ENCODE measurements around the gene SNX13.
A peak's percentile ranks its signal among the peaks of the same experiment; 100 is the strongest.

SNX13 gene

DNA sequence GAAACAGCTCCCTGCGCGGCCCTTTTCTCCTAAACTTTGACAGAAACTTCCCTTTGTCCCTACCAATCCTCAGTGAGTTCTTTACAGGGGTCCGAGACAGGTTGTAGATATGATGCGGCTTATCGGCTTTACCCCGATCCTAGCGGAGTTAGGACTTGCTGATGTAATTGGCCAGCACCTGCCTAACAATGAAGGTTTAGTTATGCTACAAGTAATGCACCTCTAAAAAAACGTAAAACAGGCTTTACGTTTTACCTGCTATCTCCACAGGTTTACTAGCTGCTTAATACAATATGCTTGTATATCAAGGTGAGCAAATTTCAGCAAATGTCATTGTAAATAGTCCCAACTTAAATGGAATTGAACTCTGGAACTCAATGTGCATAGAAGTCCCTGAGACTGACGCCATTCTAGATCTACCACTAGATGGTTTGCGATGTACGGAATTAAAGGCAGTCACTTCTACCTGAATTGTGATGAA, 697 bp upstream of the SNX13 start:
- H3K4me1 ChIP-seq (ENCODE audit: insufficient read depth, poor library complexity, severe bottlenecking): peaks cover 20% of the 10 kb centered on the region
- no peak for DNase-seq (ENCODE audit: low spot score)

DNA sequence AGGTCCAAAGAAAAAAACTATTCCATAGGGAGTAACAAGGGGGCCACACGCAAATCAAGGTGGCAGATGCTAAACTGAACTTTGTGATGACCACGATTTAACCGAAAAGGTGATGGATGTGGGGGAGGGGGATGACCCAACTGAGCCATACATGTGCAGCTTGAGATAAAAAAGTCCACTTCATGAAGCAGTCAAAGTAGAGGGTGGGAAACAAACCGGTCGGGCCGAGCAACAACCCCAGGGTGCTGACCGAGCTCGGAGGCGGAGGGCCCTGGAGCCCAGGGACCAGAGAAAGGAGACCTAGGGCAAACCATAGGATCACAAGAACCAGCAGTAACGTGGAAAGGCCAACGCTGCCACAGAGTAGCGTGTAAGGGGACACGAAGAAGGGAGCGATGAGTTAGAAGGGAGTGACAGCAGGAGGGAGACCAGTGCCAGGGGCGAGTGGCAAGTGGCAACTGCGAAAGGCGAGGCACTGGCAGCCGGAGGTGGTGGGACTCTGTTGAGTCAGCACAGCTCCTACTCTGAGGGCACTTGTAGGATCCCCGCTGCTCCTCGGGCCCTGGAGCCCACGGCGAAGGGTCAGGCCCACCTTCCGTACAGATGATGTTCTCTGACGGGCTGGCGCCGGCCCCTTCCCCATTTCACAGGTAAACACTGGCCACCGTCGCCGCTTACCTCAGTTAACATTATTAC, 540 bp downstream of the SNX13 start:
- H3K36me3 ChIP-seq (ENCODE audit: low read depth): 0 out of 2 replicates have a peak, but pooled peaks cover 2% of the 10 kb centered on the region
- DNase-seq (ENCODE audit: low spot score) (peak; percentile 65), ATAC-seq (ENCODE audit: low read depth) (peak; percentile 53)
- no peaks in the 10 kb centered on the region for H3K27me3 ChIP-seq (ENCODE audit: insufficient read depth, poor library complexity, severe bottlenecking)
- peaks cover 21% of the 10 kb centered on the region for H3K4me1 ChIP-seq (ENCODE audit: insufficient read depth, poor library complexity, severe bottlenecking)
- TF ChIP-seq, protein P1, sequence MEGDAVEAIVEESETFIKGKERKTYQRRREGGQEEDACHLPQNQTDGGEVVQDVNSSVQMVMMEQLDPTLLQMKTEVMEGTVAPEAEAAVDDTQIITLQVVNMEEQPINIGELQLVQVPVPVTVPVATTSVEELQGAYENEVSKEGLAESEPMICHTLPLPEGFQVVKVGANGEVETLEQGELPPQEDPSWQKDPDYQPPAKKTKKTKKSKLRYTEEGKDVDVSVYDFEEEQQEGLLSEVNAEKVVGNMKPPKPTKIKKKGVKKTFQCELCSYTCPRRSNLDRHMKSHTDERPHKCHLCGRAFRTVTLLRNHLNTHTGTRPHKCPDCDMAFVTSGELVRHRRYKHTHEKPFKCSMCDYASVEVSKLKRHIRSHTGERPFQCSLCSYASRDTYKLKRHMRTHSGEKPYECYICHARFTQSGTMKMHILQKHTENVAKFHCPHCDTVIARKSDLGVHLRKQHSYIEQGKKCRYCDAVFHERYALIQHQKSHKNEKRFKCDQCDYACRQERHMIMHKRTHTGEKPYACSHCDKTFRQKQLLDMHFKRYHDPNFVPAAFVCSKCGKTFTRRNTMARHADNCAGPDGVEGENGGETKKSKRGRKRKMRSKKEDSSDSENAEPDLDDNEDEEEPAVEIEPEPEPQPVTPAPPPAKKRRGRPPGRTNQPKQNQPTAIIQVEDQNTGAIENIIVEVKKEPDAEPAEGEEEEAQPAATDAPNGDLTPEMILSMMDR (IDR thresholded peaks at IDR 0.05; ENCODE audit: poor library complexity, severe bottlenecking): no peak
- H3K9me3 ChIP-seq (ENCODE audit: severe bottlenecking): no peaks in the 10 kb centered on the region
- H3K27ac ChIP-seq (ENCODE audit: poor library complexity, severe bottlenecking): peak overlapping the region; percentile 62
- H3K4me3 ChIP-seq (ENCODE audit: severe bottlenecking): peak overlapping the region; percentile 77

More for the DNA sequence above, 697 bp upstream of the SNX13 start:
- H3K27me3 ChIP-seq (ENCODE audit: insufficient read depth, poor library complexity, severe bottlenecking): no peaks in the 10 kb centered on the region
- TF ChIP-seq, protein P1 (IDR thresholded peaks at IDR 0.05; ENCODE audit: poor library complexity, severe bottlenecking): no peak
- ATAC-seq (ENCODE audit: low read depth): no peak
- no peaks in the 10 kb centered on the region for H3K9me3 ChIP-seq (ENCODE audit: severe bottlenecking)
- H3K4me3 ChIP-seq (ENCODE audit: severe bottlenecking): peak overlapping the region; percentile 77
- H3K27ac ChIP-seq (ENCODE audit: poor library complexity, severe bottlenecking): peak overlapping the region; percentile 62
- 0 out of 2 replicates have a peak, but pooled peaks cover 2% of the 10 kb centered on the region for H3K36me3 ChIP-seq (ENCODE audit: low read depth)

DNA sequence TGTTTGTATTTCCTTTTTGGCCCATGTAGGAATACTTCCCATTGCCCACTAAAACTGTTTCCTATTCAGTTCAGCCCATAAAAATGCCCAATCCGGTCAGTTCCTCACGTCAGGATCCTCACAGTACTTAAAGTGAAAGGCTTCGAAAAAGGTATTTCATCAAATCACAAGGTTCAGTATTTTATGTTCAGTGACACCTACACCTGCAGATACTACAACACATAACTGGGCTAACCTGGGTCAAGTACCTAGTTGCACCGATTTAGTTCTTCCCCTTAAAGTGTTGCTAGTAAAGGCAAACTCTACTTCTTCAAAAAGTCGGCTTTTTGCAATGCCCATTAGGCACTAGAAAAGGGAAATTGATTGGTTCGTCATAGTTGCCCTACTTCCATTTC, 1.1 kb downstream of the SNX13 start:
- Histone ChIP-seq H3K9me3 (ENCODE audit: severe bottlenecking) (no peaks in the 10 kb centered on the region), H3K4me3 (ENCODE audit: severe bottlenecking) (peak overlapping the region; percentile 77), H3K36me3 (ENCODE audit: low read depth) (0 out of 2 replicates have a peak, but pooled peaks cover 2% of the 10 kb centered on the region), H3K27ac (ENCODE audit: poor library complexity, severe bottlenecking) (peak overlapping the region; percentile 62), H3K4me1 (ENCODE audit: insufficient read depth, poor library complexity, severe bottlenecking) (peaks cover 24% of the 10 kb centered on the region), H3K27me3 (ENCODE audit: insufficient read depth, poor library complexity, severe bottlenecking) (no peaks in the 10 kb centered on the region)
- TF ChIP-seq, protein P1 (IDR thresholded peaks at IDR 0.05; ENCODE audit: poor library complexity, severe bottlenecking): no peak
- DNase-seq (ENCODE audit: low spot score) (no peak), ATAC-seq (ENCODE audit: low read depth) (peak; percentile 51)

DNA sequence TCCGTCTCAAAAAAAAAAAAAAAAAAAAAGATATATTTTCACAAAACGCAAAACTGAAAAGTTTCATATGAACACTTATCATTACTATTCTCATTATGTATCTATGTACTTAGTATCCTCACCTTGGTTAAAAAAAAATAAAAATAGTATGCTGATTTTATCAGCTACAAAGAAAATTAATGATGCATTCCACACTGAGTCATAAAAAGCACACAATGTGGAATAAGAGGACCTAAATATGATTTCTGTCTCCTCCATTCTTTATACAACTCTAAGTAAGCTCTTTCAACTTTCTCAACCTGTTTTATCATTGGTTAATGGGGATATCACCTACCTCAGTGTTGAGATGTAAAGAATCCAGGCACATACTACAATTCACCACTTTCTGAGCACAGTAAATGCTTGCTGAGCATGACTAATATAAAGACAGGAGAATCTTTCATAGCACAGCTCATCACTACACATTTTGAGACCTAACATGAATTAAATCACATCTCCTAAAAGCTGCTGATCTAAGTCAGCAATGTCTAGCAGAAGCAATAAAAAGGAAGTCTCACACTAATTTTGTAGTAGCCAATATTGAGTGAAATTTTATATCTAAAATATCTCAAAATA, 2.7 kb downstream of the SNX13 start:
- peak overlapping the region; percentile 77 for H3K4me3 ChIP-seq (ENCODE audit: severe bottlenecking)
- no peak for ATAC-seq (ENCODE audit: low read depth)

More for the DNA sequence above, 2.7 kb downstream of the SNX13 start:
- H3K27ac ChIP-seq (ENCODE audit: poor library complexity, severe bottlenecking): peak overlapping the region; percentile 62
- H3K27me3 ChIP-seq (ENCODE audit: insufficient read depth, poor library complexity, severe bottlenecking): no peaks in the 10 kb centered on the region
- H3K9me3 ChIP-seq (ENCODE audit: severe bottlenecking): no peaks in the 10 kb centered on the region
- TF ChIP-seq, protein P1 (IDR thresholded peaks at IDR 0.05; ENCODE audit: poor library complexity, severe bottlenecking): no peak
- H3K4me1 ChIP-seq (ENCODE audit: insufficient read depth, poor library complexity, severe bottlenecking): peaks cover 24% of the 10 kb centered on the region
- DNase-seq (ENCODE audit: low spot score): no peak
- H3K36me3 ChIP-seq (ENCODE audit: low read depth): 0 out of 2 replicates have a peak, but pooled peaks cover 2% of the 10 kb centered on the region
